Measurements from ENCODE around the gene FBH1.

The FBH1 gene

DNA sequence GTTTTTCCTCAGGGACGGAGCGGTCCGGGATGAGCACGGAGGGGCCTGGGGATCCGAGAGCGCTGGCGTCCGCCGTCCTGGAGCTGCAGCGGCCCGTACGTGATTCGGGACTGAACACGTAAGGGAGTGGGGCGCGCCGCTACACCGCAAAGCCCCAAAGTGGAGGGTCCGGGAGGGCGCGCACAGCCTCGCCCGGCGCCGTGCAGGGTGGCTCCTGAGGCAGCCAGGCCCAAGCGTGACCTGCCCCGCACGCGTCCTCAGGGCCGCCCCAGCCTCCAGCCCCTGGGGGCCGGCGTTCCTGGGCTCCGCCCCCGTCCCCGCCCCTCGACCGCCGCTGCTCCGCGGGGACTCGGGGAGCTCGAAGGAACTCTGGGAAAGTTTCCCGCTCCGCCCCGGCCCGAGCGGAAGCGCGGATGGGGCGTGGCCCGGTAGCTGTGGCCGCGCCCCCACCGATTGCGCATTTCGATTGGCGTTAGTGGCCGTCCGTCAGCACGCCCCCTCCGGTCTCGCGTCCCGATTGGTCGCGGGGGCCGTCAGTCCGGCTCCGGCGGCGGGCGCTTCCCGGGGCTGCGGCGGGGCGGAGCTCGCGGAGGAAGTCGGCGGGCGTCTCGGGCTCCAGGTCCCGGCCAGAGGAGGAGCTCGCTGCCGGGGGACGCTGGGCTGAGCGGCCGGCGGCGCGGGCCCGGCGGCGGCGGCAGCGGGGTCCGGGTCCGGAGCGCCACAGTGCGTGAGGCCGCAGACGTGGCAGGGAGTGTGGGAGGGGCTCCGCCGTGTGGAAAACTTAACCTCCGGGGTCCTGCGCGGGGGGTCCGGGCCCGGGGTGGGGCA is at the start of gene FBH1, which contains the start of gene ANKRD16:
TSS of gene FBH1 (plus strand) at position 620 of the 828 bp plus-strand sequence. CDS start at position 723, 103 bp downstream.
TSS of gene ANKRD16 (minus strand) at position 270 of the 828 bp plus-strand sequence. CDS start 539 bp downstream, outside the sequence.
- H3K9me3 ChIP-seq (ENCODE audit: low read length), result no peaks in the 10 kb centered on the region
- TF ChIP-seq EZH2 (IDR thresholded peaks at IDR 0.05; ENCODE audit: borderline replicate concordance, low read length), result no peak
- TF ChIP-seq, protein P1, sequence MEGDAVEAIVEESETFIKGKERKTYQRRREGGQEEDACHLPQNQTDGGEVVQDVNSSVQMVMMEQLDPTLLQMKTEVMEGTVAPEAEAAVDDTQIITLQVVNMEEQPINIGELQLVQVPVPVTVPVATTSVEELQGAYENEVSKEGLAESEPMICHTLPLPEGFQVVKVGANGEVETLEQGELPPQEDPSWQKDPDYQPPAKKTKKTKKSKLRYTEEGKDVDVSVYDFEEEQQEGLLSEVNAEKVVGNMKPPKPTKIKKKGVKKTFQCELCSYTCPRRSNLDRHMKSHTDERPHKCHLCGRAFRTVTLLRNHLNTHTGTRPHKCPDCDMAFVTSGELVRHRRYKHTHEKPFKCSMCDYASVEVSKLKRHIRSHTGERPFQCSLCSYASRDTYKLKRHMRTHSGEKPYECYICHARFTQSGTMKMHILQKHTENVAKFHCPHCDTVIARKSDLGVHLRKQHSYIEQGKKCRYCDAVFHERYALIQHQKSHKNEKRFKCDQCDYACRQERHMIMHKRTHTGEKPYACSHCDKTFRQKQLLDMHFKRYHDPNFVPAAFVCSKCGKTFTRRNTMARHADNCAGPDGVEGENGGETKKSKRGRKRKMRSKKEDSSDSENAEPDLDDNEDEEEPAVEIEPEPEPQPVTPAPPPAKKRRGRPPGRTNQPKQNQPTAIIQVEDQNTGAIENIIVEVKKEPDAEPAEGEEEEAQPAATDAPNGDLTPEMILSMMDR (IDR thresholded peaks at IDR 0.05; ENCODE audit: low read length), result no peak
- peak within 1 kb of the TSS; percentile 21 for H3K27ac ChIP-seq (ENCODE audit: low read depth, low read length, poor library complexity, severe bottlenecking)
- peak within 1 kb of the TSS; percentile 95 for H3K9ac ChIP-seq (ENCODE audit: low read length)
- no peaks in the 10 kb centered on the region for H3K27me3 ChIP-seq (ENCODE audit: insufficient read depth, low read length)
- no peaks in the 10 kb centered on the region for H3F3A ChIP-seq (ENCODE audit: insufficient read depth, low read length)
- H3K4me3 ChIP-seq (ENCODE audit: low read depth, low read length, poor library complexity, severe bottlenecking), result peak within 1 kb of the TSS; percentile 94
- no peak within 1 kb of the TSS for H2AFZ ChIP-seq (ENCODE audit: low read length)
- H3K4me1 ChIP-seq (ENCODE audit: insufficient read depth, low read length, severe bottlenecking), result peaks cover 39% of the 10 kb centered on the region
- no peaks in the 10 kb centered on the region for H3K9me2 ChIP-seq (ENCODE audit: low read depth, low read length)
- H3K79me2 ChIP-seq (ENCODE audit: insufficient read depth, low read length), result peaks cover 21% of the 10 kb centered on the region
- peak within 1 kb of the TSS; percentile 98 for H3K4me2 ChIP-seq (ENCODE audit: low read length)
- peaks cover 36% of the 10 kb centered on the region; the same call in 1 of the 2 replicates for H3K36me3 ChIP-seq (ENCODE audit: insufficient read depth, low read length)
- H4K20me1 ChIP-seq (ENCODE audit: insufficient read depth, low read length), result no peaks in the 10 kb centered on the region

DNA sequence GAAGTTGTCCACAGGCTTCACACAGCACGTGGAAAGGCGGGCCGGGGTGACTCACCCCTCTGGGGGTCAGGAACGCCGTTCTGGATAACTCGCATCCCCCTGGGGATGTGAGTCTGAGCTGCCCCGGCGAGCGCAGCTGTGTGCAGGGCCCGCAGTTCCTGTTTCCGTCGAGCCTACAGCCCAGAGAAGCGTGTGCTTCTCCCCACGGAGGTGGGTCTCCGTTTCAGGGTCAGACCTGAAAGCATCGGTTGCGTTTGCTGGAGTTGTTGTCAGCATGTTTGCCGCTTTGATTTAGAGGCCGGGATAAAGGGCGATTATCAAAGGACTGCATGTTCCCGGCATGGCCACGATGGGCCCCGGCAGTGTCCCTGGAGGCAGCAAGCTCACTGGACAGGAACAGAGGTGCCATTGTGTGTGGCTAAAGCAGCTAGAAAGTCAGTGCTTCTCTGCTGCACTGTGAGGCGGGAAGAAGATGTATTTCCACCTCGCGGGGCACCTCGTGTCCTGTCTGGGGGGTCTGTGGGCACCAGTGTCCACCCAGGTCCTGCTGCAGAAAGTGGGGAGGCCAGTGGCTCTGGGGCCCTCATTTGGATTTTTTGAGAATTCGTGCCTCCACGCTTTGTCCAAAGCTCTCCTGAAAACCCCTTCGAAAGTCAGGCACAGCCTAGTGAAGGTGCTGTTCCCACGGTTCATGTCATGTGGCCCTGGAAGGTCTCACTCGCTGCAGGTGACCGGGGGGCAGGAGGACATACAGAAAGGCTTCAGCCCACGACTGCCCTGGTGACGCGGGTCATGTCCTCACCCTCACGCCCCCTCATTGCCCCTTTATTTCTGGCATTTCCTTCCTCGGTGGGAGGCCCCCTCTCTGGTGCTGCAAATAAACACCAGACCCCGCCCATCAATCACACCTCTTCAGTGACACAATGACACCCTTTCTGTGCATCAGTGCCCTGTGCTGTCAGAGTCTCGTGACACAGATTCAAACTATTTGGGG is 49.4 kb upstream of the FBH1 start:
- H3K27ac ChIP-seq (ENCODE audit: low read depth, low read length, poor library complexity, severe bottlenecking), result peak overlapping the region; percentile 98
- peaks cover 19% of the 10 kb centered on the region; the same call in 1 of the 2 replicates for H3F3A ChIP-seq (ENCODE audit: insufficient read depth, low read length)

GRCh38 chr10:5841965-5842364 is 48.1 kb upstream of the FBH1 start:
- TF ChIP-seq, protein P1 (IDR thresholded peaks at IDR 0.05; ENCODE audit: low read length), result no peak
- TF ChIP-seq EZH2 (IDR thresholded peaks at IDR 0.05; ENCODE audit: borderline replicate concordance, low read length), result no peak
- Histone ChIP-seq H3K79me2 (ENCODE audit: insufficient read depth, low read length) (no peaks in the 10 kb centered on the region), H4K20me1 (ENCODE audit: insufficient read depth, low read length) (no peaks in the 10 kb centered on the region), H3K4me1 (ENCODE audit: insufficient read depth, low read length, severe bottlenecking) (peaks cover 70% of the 10 kb centered on the region), H3K27ac (ENCODE audit: low read depth, low read length, poor library complexity, severe bottlenecking) (peak overlapping the region; percentile 98), H3K9me3 (ENCODE audit: low read length) (no peaks in the 10 kb centered on the region), H3K27me3 (ENCODE audit: insufficient read depth, low read length) (no peaks in the 10 kb centered on the region), H3K9ac (ENCODE audit: low read length) (no peak overlapping the region), H3K4me2 (ENCODE audit: low read length) (peak overlapping the region; percentile 19; the same call in 1 of the 2 replicates), H3K9me2 (ENCODE audit: low read depth, low read length) (no peaks in the 10 kb centered on the region), H3F3A (ENCODE audit: insufficient read depth, low read length) (peaks cover 19% of the 10 kb centered on the region; the same call in 1 of the 2 replicates), H3K36me3 (ENCODE audit: insufficient read depth, low read length) (no peaks in the 10 kb centered on the region), H3K4me3 (ENCODE audit: low read depth, low read length, poor library complexity, severe bottlenecking) (no peak overlapping the region), H2AFZ (ENCODE audit: low read length) (no peak overlapping the region; the same call in 1 of the 2 replicates)

More for the DNA sequence above, 49.4 kb upstream of the FBH1 start:
- peaks cover 56% of the 10 kb centered on the region for H3K4me1 ChIP-seq (ENCODE audit: insufficient read depth, low read length, severe bottlenecking)
- H3K4me2 ChIP-seq (ENCODE audit: low read length), result peak overlapping the region; percentile 65
- no peaks in the 10 kb centered on the region for H3K9me2 ChIP-seq (ENCODE audit: low read depth, low read length)
- H3K9ac ChIP-seq (ENCODE audit: low read length), result peak overlapping the region; percentile 72
- TF ChIP-seq, protein P1 (IDR thresholded peaks at IDR 0.05; ENCODE audit: low read length), result no peak
- no peak for TF ChIP-seq EZH2 (IDR thresholded peaks at IDR 0.05; ENCODE audit: borderline replicate concordance, low read length)
- no peaks in the 10 kb centered on the region for H3K36me3 ChIP-seq (ENCODE audit: insufficient read depth, low read length)
- peak overlapping the region; percentile 53 for H3K4me3 ChIP-seq (ENCODE audit: low read depth, low read length, poor library complexity, severe bottlenecking)
- no peaks in the 10 kb centered on the region for H3K9me3 ChIP-seq (ENCODE audit: low read length)
- H4K20me1 ChIP-seq (ENCODE audit: insufficient read depth, low read length), result no peaks in the 10 kb centered on the region
- H3K27me3 ChIP-seq (ENCODE audit: insufficient read depth, low read length), result no peaks in the 10 kb centered on the region
- H3K79me2 ChIP-seq (ENCODE audit: insufficient read depth, low read length), result no peaks in the 10 kb centered on the region
- no peak overlapping the region for H2AFZ ChIP-seq (ENCODE audit: low read length)

Data from OCI-LY1 (cell line).